22Rv1 (cell line): Measurements from ENCODE around the gene NCK2.
A peak's percentile ranks its signal among the peaks of the same experiment; 100 is the strongest.

Source experiments
- H3K27ac ChIP-seq: fragments of 450-650 bp; 2 replicates; pipeline ENCODE4 v1.5.1; 2017
- ZFX ChIP-seq: fragments of 450-650 bp; IDR thresholded peaks from 2 replicates; pipeline ENCODE4 v1.6.1; 2017; ENCODE audit warnings: antibody characterized with exemption, borderline replicate concordance
- TF ChIP-seq, protein P1 (sequence below): fragments of 450-650 bp; IDR thresholded peaks from 2 replicates; pipeline ENCODE4 v1.5.1; 2017; ENCODE audit warnings: mild to moderate bottlenecking

NCK2 gene

DNA sequence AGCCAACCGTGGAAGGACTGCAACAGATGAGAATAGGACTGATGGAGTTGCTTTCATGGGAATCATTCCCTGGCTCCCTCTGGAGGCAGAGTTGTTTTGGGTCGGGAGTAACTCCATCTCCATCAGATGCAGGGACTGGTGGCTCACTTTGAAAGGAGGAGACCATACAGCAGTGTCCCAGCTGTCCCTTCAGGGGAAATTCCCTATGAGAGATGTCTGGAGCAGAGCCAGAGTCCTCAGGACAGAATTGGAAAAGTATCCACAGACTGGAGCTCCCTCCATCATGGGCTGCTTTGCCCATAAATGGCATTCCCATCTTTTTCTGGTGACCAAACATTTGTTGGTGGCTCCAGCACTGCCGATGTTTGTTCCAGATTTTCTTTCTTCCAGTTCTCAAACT lies 144.3 kb downstream of the NCK2 start:
- no peak for TF ChIP-seq ZFX
- TF ChIP-seq, protein P1, sequence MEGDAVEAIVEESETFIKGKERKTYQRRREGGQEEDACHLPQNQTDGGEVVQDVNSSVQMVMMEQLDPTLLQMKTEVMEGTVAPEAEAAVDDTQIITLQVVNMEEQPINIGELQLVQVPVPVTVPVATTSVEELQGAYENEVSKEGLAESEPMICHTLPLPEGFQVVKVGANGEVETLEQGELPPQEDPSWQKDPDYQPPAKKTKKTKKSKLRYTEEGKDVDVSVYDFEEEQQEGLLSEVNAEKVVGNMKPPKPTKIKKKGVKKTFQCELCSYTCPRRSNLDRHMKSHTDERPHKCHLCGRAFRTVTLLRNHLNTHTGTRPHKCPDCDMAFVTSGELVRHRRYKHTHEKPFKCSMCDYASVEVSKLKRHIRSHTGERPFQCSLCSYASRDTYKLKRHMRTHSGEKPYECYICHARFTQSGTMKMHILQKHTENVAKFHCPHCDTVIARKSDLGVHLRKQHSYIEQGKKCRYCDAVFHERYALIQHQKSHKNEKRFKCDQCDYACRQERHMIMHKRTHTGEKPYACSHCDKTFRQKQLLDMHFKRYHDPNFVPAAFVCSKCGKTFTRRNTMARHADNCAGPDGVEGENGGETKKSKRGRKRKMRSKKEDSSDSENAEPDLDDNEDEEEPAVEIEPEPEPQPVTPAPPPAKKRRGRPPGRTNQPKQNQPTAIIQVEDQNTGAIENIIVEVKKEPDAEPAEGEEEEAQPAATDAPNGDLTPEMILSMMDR = 0 out of 2 replicates have a peak, but pooled peaks have one; percentile 4
- H3K27ac ChIP-seq = no peak overlapping the region

DNA sequence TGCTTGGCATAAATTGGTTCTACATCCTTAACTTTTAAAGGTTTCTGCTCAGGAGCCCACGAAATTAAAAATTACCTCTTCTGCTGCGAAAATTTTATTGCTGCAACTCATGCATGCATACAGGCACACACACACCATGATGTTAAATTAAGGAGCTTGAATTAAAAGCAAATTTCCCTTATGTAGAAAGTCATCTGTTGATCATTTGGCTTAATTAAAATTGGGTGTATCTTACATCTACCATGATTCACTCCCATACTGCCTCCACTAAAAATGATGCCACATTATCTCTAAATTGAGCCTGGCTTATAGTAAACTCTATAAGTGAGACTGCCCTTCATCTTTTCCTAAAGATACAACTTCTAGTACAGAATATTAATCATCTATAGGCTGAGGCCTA lies 145.4 kb downstream of the NCK2 start:
- H3K27ac ChIP-seq = no peak overlapping the region
- TF ChIP-seq ZFX = no peak
- TF ChIP-seq, protein P1 = no peak

DNA sequence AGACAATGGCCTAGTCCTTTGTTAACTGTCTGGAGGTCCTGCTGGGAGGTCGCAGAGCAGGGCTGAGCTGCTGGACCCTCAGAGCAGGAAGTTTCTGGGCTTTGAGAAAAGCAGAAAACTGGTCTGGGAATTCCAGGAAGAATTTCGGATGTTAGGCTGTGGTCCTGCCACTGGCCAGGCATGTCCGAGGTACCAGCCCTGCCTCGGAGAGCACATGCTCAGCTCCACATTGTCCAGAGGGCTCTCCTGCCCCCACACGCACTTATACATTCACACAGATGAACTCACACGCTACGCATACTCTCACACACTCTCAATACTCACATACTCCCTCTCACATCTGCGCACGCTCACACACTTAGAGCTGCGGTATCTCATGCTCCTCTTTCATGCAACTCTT lies 146.1 kb downstream of the NCK2 start:
- TF ChIP-seq, protein P1 = no peak
- TF ChIP-seq ZFX = no peak
- H3K27ac ChIP-seq = no peak overlapping the region

DNA sequence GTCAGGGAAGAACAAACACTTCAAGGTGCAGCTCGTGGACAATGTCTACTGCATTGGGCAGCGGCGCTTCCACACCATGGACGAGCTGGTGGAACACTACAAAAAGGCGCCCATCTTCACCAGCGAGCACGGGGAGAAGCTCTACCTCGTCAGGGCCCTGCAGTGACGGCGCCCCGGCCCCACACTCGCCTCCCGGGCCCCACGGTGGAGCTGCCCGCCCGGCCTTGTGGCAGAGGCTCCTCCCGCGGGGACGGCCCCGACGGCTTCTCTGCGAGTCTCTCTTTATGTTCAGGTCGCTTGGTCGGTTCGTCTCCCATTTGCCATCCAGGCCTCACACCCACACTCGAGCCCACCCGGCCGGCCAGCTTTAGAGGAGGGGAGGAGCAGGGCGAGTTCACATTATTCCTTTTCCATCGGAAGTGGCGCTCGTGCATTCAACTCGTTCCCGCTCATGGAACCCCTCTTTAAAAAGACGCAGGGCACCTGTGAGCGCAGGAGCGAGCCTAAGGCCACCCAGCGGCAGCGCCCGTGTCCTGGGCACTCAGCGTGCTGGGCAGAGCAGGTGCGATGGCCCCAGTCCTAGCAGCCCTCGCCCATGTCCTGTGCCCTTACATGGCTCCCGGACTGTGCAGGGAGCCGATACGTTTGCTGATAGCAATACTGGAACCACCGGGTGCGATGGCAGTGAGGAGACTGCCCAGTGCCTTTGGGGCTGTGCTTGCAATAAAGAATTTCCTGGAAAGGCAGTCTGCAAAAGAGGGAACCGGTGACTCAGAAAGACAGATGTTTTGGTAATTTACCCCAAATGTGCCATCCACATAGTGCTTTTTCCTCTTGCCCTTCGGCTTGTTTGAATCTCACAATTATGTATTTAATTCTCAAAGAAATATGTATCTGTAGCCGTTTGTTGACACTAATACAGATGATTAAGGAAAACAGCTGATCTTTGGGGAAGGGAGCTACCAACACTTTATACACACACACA lies 148.6 kb downstream of the NCK2 start:
- TF ChIP-seq, protein P1 = no peak
- no peak for TF ChIP-seq ZFX
- no peak overlapping the region for H3K27ac ChIP-seq

DNA sequence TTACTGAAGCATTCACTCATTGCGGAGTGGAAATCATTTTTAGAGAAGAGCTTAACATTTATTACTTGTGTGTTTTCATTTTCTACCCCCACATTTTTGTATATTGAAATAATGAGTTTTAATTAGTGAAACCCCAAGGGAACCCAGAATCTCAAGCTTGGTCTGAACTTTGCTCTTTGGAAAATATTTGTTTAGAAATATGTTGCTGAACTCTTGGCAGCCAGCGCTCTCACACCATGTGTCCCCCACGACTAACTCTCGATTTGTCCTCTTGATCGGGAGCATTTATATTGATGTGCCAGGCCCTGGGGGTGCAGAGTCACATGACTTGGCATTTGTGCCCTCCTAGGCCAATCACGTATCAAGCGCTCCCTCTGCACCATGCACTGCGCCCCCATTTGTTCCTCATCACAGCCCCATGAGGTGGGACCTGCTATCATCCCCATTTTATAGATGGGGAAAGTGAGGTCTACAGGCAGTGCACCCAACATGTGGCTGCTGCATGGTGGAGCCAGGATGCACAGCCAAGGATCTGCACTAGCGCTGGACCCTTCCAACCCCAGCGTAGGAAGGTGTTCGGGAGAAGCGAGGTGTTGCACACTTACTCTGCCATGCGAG lies 149.7 kb downstream of the NCK2 start:
- H3K27ac ChIP-seq = no peak overlapping the region
- no peak for TF ChIP-seq ZFX
- TF ChIP-seq, protein P1 = no peak

DNA sequence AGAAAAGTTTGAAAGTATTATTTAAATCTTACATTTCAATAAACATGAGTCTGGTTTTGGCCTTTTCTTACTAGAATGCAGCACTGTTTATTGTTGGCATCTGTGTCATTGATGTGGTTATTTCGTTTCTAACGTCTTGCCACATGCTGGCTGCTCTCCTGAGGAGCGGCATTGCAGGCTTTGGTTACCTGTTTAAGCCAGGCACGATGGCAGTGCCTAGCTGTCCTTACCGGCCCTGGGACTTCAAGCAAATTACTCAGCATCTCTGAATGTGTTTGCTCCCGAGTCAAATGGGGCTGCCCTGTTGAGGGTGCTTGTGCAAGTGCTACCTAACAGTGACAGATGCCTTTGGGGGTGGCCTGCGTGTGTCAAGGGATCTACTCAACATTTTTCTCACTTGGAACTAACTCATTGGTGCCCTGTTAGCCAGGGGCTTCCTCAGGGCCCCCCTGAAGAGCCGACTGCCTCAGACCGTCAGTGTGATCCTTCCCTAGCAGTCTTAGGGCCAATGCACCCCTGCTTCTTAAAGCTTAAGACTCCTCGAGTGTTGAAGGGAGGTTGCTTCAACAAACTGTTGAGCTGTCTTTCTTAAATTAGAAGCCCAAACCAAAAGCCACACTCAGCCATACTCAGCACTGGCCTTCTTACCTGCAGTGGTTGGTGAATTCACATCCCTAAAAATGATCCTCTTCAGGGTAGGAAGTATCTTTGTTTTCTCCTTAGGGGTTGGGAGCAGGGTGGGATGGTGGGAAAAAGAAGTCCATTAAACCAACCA lies 151.5 kb downstream of the NCK2 start:
- no peak for TF ChIP-seq ZFX
- TF ChIP-seq, protein P1 = no peak
- no peak overlapping the region for H3K27ac ChIP-seq
